Erythroblast (primary cell): ENCODE data around the gene NDRG4.
A peak's percentile ranks its signal among the peaks of the same experiment; 100 is the strongest.

ENCODE experiments used
- DNase-seq, 2 experiments: peaks; one replicate each; lab custom pipeline; 2025; lab: John Stamatoyannopoulos, UW
- GATA1 ChIP-seq: IDR thresholded peaks from 2 replicates; pipeline ENCODE4 v1.6.1; 2011; ENCODE audit warnings: low read depth, mild to moderate bottlenecking, control low read depth, low read length, moderate library complexity
- POLR2A ChIP-seq: IDR thresholded peaks from 2 replicates; pipeline ENCODE4 v1.6.1; 2011; ENCODE audit warnings: mild to moderate bottlenecking, low read length

The NDRG4 gene

GRCh38 chr16:58503863-58504688 is 4.1 kb downstream of the NDRG4 start:
- no peak for DNase-seq
- TF ChIP-seq POLR2A (no peak), GATA1 (no peak)

DNA sequence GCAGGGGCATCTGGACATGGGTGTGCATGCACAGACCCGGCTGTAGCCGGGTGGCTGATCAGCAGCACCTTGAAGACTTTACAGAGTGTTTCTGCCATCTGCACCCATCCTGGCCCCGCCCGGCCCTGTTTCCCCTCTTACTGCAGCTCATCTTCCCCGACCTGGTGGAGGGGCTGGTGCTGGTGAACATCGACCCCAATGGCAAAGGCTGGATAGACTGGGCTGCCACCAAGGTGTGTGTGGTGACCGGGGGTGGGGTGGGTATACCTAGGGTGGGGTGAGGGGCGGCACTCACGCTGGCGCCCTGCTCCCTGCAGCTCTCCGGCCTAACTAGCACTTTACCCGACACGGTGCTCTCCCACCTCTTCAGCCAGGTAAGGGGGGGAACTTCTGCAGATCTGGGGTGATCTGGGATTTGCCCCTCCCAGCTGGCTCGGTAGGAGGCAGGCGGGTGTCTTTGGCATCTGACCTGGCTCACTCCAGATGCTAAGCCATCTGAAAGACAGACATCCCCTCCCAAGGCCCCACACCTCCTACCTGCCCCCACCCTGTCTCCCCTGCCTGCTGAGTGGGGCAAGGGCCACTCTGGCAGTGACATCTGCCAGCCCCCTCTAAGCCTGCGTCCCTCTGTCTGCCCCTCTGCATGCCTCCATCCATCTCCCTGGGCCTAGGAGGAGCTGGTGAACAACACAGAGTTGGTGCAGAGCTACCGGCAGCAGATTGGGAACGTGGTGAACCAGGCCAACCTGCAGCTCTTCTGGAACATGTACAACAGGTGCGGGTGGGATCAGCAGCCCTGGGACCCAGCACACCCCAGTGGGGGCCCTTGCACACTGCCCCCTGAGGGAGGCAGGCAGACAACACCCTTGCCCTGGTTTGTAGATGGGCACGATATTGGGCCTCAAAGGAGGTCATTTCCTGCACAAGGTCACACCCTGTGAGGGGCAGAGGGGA is 6.6 kb downstream of the NDRG4 start:
- no peak for DNase-seq
- TF ChIP-seq POLR2A (no peak), GATA1 (no peak)

- DNase-seq: no peak
- no peak for TF ChIP-seq POLR2A
- TF ChIP-seq GATA1: no peak
Observed at GRCh38 chr16:58507195-58507962, 7.4 kb downstream of the NDRG4 start.

DNA sequence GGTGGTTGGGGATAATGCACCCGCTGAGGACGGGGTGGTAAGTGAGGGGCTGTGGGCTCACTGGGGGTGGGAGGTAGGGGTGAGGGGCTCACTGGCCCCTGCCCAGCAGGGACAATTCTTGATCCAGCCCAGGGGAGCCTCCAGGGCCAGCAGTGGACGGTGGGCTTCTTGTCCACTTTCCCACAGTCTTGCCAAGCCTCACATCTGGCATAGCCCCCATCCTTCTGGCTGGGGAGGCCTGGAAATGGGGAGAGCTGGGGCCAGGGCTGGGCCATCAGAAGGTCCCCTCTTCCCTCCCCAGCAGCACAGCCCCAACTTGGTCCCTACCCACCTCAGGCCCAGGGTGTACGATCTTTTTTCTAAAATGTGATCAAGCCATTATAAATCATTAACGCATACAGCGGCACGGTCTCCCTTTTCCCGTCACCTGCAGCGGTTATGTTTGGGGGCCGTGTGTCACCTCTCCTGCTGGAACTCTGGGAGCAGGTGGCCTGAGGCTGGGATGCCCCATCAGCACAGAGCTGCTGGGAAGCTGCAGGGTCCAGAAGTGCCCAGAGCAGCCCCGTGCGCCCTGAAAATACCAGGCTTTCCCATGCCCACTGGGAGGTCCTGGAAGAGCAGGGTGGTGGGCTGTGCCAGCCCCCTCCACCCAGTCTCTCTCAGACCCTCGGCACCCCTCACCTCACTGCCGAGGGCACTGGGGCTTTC is 8.2 kb downstream of the NDRG4 start:
- no peak for TF ChIP-seq GATA1
- TF ChIP-seq POLR2A: no peak

DNA sequence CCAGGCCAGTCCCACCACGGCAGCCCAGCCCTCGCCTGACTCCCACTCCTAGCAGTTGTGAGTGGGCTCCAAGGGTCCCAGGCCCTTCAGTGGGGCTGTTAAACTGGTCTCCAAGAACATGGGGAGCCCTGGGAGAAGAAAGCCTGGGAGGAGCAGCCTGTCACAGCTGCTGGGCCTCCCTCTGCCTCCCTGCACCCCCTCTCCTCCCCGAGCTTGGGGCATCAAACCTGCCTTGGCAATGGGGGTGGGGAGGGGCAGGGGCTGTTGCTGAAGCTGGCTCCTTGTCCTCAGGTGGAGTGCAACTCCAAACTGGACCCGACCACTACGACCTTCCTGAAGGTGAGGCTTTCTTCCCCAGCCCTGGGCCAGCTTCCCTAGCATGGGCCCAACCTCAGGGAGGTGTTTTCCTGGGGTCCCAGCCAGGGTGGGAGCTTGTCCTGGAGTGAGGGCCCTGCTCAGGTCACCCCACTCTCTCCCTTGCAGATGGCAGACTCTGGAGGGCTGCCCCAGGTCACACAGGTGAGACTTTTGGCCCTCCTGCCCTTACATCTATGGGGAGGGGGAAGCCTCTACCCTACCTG is 8.8 kb downstream of the NDRG4 start:
- no peak for DNase-seq
- TF ChIP-seq GATA1 (no peak), POLR2A (no peak)

More for the DNA sequence above, 8.2 kb downstream of the NDRG4 start:
- no peak for DNase-seq

GRCh38 chr16:58509256-58510096 is 9.5 kb downstream of the NDRG4 start:
- TF ChIP-seq POLR2A (no peak), GATA1 (no peak)
- DNase-seq: no peak

GRCh38 chr16:58510097-58510775 is 10.3 kb downstream of the NDRG4 start:
- TF ChIP-seq GATA1 (no peak), POLR2A (no peak)
- no peak for DNase-seq

GRCh38 chr16:58510776-58511628 is 11.1 kb downstream of the NDRG4 start:
- TF ChIP-seq GATA1 (no peak), POLR2A (no peak)
- DNase-seq: no peak

DNA sequence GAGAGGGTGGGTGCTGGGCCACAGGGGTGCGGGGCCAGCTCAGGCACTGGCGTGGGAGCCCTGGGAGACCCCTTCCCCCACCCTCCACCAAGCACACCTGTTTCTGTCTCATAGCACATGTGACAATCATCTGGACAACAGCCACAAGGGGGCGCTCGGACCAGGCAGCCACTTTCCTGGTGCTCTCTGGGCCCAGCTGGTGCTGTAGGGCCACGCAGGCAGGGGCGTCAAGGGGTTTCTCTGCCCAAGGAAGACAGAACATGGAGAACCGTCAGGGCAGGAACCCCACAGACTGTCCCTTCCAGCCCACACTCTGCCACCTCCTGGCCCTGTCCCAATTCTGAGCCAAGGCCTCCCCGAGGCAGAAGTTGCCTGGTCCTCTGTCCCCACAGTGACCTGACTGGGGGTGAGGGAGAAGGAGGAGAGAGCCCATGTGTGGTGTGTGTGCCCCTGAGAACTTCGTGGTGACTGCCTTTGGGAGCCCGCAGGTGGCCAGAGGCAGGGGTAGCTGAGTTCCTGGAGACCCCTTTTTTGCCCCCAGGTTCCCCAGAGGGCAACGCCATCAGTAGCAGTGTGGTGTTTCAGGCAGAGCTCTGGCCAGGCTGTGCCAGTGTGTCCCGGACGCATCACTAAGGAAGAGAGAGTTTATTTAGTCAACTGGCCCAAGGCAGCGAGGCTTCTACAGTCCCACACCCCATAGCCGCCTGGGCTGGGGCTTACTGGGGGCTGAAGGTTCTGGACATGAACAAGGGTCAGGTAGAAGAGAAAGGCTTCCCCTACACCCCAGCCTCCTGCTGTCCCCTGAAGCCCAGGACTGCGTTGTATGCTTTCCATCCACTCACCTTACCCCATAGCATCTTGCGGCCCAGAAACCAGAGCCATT is 12.2 kb downstream of the NDRG4 start:
- no peak for TF ChIP-seq POLR2A
- TF ChIP-seq GATA1: no peak
- DNase-seq: peak; percentile 75 to 88
